Neural cell (in vitro differentiated cells): ENCODE results near the gene NDUFAF2. TPM values are rescaled to one million over a fixed set of nuclear protein-coding genes. Genes with fewer than 3 reads are reported as not detected.
A peak's percentile ranks its signal among the peaks of the same experiment; 100 is the strongest.

Experiments
- H2AFZ ChIP-seq: fragments of 200-600, 300-800 bp; sonication (generic), shearing (Covaris generic); 2 replicates; pipeline ENCODE4 v1.6.0; 2014; ENCODE audit warnings: low read depth, mild to moderate bottlenecking, antibody characterized with exemption, low read length, moderate library complexity
- H3F3A ChIP-seq: fragments of 200-600 bp; shearing (Covaris generic); 2 replicates; pipeline ENCODE4 v1.6.1; 2016; ENCODE audit warnings: mild to moderate bottlenecking, moderate library complexity, mixed read lengths, antibody characterized with exemption, low read length; ENCODE audit not compliant: insufficient read depth, poor library complexity, severe bottlenecking
- H3K27ac ChIP-seq: fragments of 200-600, 300-800 bp; sonication (generic), shearing (Covaris generic); 2 replicates; pipeline ENCODE4 v1.5.1; 2014; ENCODE audit warnings: mild to moderate bottlenecking, low read length, moderate library complexity
- H3K27me3 ChIP-seq: fragments of 300-800, 200-600 bp; sonication (generic), shearing (Covaris generic); 2 replicates; pipeline ENCODE4 v1.6.0; 2014; ENCODE audit warnings: mild to moderate bottlenecking, low read depth, low read length, moderate library complexity; ENCODE audit not compliant: insufficient read depth
- H3K36me3 ChIP-seq: fragments of 300-800, 200-600 bp; sonication (generic), shearing (Covaris generic); 2 replicates; pipeline ENCODE4 v1.5.1; 2014; ENCODE audit warnings: mild to moderate bottlenecking, antibody characterized with exemption, low read length, moderate library complexity; ENCODE audit not compliant: insufficient read depth
- H3K4me2 ChIP-seq: fragments of 300-800, 200-600 bp; sonication (generic), shearing (Covaris generic); 2 replicates; pipeline ENCODE4 v1.6.0; 2014; ENCODE audit warnings: mild to moderate bottlenecking, low read length
- H3K4me3 ChIP-seq: fragments of 300-800, 200-600 bp; sonication (generic), shearing (Covaris generic); 2 replicates; pipeline ENCODE4 v1.5.1; 2014; ENCODE audit warnings: mild to moderate bottlenecking, low read length, moderate library complexity
- H3K79me2 ChIP-seq: fragments of 200-600 bp; shearing (Covaris generic); replicated peaks from 2 replicates; pipeline ENCODE4 v1.6.0; 2014; ENCODE audit warnings: mild to moderate bottlenecking, low read length, moderate library complexity; ENCODE audit not compliant: insufficient read depth
- H3K9ac ChIP-seq: fragments of 300-800, 200-600 bp; sonication (generic), shearing (Covaris generic); 2 replicates; pipeline ENCODE4 v1.6.1; 2016; ENCODE audit warnings: mild to moderate bottlenecking, low read length, mixed read lengths
- H3K9me2 ChIP-seq: fragments of 200-600 bp; shearing (Covaris generic); 2 replicates; pipeline ENCODE4 v1.6.1; 2016; ENCODE audit warnings: mild to moderate bottlenecking, low read length, mixed read lengths; ENCODE audit not compliant: insufficient read depth
- H3K9me3 ChIP-seq: fragments of 200-600, 300-800 bp; sonication (generic), shearing (Covaris generic); 2 replicates; pipeline ENCODE4 v1.6.1; 2016; ENCODE audit warnings: mild to moderate bottlenecking, mixed run types, low read length, moderate library complexity, mixed read lengths
- H4K20me1 ChIP-seq: fragments of 200-600 bp; shearing (Covaris generic); 2 replicates; pipeline ENCODE4 v1.6.1; 2016; ENCODE audit warnings: mild to moderate bottlenecking, mixed run types; ENCODE audit not compliant: insufficient read depth
- EP300 ChIP-seq: fragments of 450-650 bp; conservative IDR thresholded peaks from 2 replicates; pipeline ENCODE4 v1.6.1; 2014; ENCODE audit warnings: antibody characterized with exemption, mild to moderate bottlenecking, moderate library complexity; ENCODE audit not compliant: poor library complexity, severe bottlenecking
- EZH2 ChIP-seq: fragments of 200-600, 300-800 bp; shearing (Covaris generic), sonication (generic); IDR thresholded peaks from 2 replicates; pipeline ENCODE4 v1.6.1; 2014; ENCODE audit warnings: antibody characterized with exemption, low read length, borderline replicate concordance, mild to moderate bottlenecking; ENCODE audit not compliant: insufficient read depth, poor library complexity, severe bottlenecking
- MXI1 ChIP-seq: fragments of 450-650 bp; conservative IDR thresholded peaks from 2 replicates; pipeline ENCODE4 v1.6.1; 2014; ENCODE audit warnings: antibody characterized with exemption, mild to moderate bottlenecking; ENCODE audit not compliant: poor library complexity, severe bottlenecking
- POLR2AphosphoS5 ChIP-seq: IDR thresholded peaks from 2 replicates; pipeline ENCODE4 v1.6.1; 2012
- RAD21 ChIP-seq: fragments of 450-650 bp; conservative IDR thresholded peaks from 2 replicates; pipeline ENCODE4 v1.6.1; 2014; ENCODE audit warnings: antibody characterized with exemption, mild to moderate bottlenecking, moderate library complexity
- SMC3 ChIP-seq: fragments of 450-650 bp; conservative IDR thresholded peaks from 2 replicates; pipeline ENCODE4 v1.6.1; 2014; ENCODE audit warnings: antibody characterized with exemption, mild to moderate bottlenecking, moderate library complexity; ENCODE audit not compliant: poor library complexity
- polyA plus RNA-seq: library from polyadenylated mRNA; depleted of rRNA; stranded (reverse); fragments of >200 nt; gene quantifications from 2 replicates; pipeline ENCODE4 v1.2.3, GENCODE V29; 2014
- TF ChIP-seq, protein P1 (sequence below): fragments of 450-650 bp; IDR thresholded peaks from 2 replicates; pipeline ENCODE4 v1.5.1; 2014; ENCODE audit warnings: antibody characterized with exemption, mild to moderate bottlenecking, moderate library complexity; ENCODE audit not compliant: poor library complexity, severe bottlenecking
- TF ChIP-seq, protein P2 (sequence below): IDR thresholded peaks from 2 replicates; pipeline ENCODE4 v1.6.1; 2012; ENCODE audit warnings: borderline replicate concordance

Gene NDUFAF2
- polyA plus RNA-seq, 1 donor from 2014 or later, result 53.6 TPM

DNA sequence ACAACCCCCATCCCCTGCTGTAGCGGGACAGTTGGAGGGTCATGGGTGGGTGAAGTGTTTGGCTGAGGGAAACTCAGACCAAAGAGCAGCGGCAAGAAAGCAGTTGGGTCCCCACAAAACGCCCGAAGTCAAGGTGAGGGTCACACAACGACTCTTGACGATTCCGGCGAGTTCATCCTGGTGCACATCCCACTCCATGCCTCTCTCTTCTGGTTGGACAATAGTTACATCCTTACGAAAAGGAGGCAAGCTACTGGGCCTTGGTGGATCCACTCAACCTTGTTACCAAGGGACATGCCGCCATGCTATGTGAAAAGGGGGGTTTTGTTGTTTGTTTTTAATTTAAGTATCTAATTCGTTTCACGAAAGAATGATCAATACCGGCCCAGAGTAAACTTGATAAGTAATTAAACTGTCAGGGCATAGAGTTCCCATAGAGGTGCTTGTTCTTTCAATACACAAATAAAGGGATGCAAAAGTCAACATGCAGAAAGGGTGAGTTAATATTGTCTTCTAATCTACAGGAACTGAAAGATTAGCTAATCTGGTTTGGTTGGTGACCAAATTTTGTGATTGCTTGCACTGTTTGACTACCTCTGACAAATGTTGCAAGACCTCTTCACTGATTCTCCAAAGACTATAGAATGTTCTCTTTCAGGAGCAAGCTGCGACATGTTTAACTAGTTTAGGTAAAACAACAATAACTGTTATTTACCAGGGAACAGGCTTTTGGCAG, 218.0 kb downstream of the NDUFAF2 start:
- peak overlapping the region; percentile 82 for H3K4me3 ChIP-seq
- TF ChIP-seq EZH2, result no peak
- TF ChIP-seq RAD21, result no peak
- TF ChIP-seq POLR2AphosphoS5, result no peak
- TF ChIP-seq SMC3, result no peak
- TF ChIP-seq, protein P1, sequence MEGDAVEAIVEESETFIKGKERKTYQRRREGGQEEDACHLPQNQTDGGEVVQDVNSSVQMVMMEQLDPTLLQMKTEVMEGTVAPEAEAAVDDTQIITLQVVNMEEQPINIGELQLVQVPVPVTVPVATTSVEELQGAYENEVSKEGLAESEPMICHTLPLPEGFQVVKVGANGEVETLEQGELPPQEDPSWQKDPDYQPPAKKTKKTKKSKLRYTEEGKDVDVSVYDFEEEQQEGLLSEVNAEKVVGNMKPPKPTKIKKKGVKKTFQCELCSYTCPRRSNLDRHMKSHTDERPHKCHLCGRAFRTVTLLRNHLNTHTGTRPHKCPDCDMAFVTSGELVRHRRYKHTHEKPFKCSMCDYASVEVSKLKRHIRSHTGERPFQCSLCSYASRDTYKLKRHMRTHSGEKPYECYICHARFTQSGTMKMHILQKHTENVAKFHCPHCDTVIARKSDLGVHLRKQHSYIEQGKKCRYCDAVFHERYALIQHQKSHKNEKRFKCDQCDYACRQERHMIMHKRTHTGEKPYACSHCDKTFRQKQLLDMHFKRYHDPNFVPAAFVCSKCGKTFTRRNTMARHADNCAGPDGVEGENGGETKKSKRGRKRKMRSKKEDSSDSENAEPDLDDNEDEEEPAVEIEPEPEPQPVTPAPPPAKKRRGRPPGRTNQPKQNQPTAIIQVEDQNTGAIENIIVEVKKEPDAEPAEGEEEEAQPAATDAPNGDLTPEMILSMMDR, result no peak
- TF ChIP-seq MXI1, result no peak
- TF ChIP-seq, protein P2, sequence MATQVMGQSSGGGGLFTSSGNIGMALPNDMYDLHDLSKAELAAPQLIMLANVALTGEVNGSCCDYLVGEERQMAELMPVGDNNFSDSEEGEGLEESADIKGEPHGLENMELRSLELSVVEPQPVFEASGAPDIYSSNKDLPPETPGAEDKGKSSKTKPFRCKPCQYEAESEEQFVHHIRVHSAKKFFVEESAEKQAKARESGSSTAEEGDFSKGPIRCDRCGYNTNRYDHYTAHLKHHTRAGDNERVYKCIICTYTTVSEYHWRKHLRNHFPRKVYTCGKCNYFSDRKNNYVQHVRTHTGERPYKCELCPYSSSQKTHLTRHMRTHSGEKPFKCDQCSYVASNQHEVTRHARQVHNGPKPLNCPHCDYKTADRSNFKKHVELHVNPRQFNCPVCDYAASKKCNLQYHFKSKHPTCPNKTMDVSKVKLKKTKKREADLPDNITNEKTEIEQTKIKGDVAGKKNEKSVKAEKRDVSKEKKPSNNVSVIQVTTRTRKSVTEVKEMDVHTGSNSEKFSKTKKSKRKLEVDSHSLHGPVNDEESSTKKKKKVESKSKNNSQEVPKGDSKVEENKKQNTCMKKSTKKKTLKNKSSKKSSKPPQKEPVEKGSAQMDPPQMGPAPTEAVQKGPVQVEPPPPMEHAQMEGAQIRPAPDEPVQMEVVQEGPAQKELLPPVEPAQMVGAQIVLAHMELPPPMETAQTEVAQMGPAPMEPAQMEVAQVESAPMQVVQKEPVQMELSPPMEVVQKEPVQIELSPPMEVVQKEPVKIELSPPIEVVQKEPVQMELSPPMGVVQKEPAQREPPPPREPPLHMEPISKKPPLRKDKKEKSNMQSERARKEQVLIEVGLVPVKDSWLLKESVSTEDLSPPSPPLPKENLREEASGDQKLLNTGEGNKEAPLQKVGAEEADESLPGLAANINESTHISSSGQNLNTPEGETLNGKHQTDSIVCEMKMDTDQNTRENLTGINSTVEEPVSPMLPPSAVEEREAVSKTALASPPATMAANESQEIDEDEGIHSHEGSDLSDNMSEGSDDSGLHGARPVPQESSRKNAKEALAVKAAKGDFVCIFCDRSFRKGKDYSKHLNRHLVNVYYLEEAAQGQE, result no peak
- TF ChIP-seq EP300, result no peak
- peaks cover 45% of the 10 kb centered on the region for H3K79me2 ChIP-seq

DNA sequence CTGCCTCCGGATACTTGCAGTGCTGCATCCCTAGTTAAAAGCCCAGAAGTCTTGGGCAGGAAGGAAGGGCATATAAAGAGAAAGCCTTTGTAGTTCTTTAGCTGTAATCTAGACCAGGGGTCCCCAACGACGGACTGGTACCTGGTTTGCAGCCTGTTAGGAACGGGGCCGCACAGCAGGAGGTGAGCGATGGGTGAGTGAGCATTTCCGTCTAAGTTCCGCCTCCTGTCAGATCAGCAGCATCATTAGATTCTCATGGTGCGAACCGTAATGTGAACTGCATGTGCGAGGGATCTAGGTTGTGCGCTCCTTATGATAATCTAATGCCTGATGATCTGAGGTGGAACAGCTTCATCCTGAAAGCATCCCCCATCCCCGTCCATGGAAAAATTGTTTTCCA, 218.9 kb downstream of the NDUFAF2 start:
- Histone ChIP-seq H4K20me1 (no peaks in the 10 kb centered on the region), H3K4me2 (no peak overlapping the region), H3K27ac (no peak overlapping the region), H3K4me3 (peak overlapping the region; percentile 82), H3K27me3 (no peaks in the 10 kb centered on the region), H3K9me2 (no peaks in the 10 kb centered on the region), H2AFZ (no peak overlapping the region), H3K9ac (no peak overlapping the region), H3K36me3 (no peaks in the 10 kb centered on the region), H3K9me3 (no peaks in the 10 kb centered on the region), H3K79me2 (peaks cover 36% of the 10 kb centered on the region), H3F3A (no peaks in the 10 kb centered on the region)
- TF ChIP-seq SMC3, result no peak
- TF ChIP-seq, protein P1, result no peak
- TF ChIP-seq, protein P2, result no peak

More for the DNA sequence above, 218.0 kb downstream of the NDUFAF2 start:
- Histone ChIP-seq H3K9me3 (no peaks in the 10 kb centered on the region), H3K9ac (peak overlapping the region; percentile 83), H3K4me2 (peak overlapping the region; percentile 85), H3K9me2 (no peaks in the 10 kb centered on the region), H3K27me3 (no peaks in the 10 kb centered on the region), H3F3A (no peaks in the 10 kb centered on the region), H2AFZ (peak overlapping the region; percentile 97), H3K27ac (peak overlapping the region; percentile 83), H4K20me1 (no peaks in the 10 kb centered on the region), H3K36me3 (no peaks in the 10 kb centered on the region)
